AG20443 (cell line): ENCODE results near the gene MMP1.

ENCODE experiments used
- DNase-seq: peaks from one replicate; pipeline ENCODE4 v3.0.0; 2012; ENCODE audit warnings: low spot score, mixed read lengths

MMP1 gene

DNA sequence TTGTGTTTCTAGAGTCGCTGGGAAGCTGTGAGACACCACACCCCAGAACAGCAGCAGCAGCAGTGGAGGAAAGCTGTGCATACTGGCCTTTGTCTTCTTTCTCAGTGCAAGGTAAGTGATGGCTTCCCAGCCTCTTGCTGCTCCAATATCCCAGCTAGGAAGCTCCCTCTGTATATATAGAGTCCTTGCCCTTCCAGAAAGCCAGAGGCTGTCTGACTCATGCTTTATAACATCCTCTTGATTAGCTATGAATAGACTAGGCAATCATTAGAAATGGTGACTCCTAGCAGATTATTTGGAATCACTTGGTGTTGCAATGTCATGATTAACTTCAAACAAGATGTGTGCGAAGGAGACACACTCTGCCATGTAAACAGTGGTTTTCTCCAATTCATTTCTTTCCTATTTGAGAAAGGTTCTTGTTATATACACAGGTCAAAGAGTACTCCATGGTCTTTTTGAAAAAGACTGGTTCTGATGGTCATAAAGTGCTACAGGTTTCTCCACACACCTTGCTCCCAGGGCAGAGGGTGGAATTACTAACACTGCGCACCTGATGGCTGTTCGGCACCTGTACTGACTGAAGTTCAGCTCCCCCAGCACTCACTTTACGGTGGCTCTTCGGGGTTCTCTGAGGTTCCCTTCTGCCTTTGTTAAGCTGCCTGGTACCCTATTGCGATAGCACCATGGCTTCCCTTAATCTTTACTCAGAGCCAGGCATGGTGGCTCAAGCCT is at the start of gene MMP1:
Gene MMP1, minus strand, starts transcription at position 149 of the 735 bp plus-strand sequence. Its CDS starts 68 bp downstream, at position 81.
- peak; percentile 63 for DNase-seq

DNA sequence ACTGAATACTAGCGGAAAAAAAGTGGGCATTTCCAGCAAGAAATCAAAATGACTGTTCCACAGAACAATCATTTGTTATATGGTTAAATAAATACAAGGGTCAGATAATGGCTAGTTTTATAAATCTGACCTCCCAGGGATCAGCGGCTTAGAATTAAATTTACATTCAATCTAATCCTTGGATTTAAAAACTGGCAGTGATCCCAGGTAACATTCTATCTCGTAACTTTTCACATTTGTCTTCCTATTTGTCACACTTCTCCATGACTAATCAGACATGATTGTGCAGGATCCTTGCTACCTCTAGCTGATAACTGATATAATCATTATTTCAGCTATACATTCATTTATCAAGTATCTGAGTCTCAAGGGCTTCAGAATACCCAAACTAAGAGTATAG is 48.3 kb upstream of the MMP1 start:
- no peak for DNase-seq

DNA sequence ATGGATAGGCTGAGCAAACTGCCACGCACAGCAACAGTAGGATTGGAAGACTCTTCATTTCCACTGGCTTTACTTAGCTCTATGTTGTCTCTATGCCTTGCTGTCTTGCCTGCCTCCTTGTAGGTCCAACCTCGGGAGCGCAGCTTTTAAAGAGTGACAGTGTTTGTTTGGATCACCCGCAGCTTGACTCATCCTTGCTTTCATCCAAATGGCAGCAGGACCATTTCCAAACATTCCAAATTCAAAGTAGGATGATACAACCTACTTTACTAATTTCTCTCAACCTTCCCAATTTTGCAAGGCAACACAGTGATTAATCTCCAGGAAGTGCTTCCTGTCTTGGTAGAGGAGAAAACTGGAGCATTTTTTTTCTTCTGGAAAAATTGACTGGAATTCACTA is 45.5 kb upstream of the MMP1 start, which contains the start of gene MMP3:
Gene MMP3, minus strand, starts transcription at position 121 of the 400 bp plus-strand sequence. Its CDS starts 63 bp downstream, at position 58.
- peak; percentile 57 for DNase-seq

DNA sequence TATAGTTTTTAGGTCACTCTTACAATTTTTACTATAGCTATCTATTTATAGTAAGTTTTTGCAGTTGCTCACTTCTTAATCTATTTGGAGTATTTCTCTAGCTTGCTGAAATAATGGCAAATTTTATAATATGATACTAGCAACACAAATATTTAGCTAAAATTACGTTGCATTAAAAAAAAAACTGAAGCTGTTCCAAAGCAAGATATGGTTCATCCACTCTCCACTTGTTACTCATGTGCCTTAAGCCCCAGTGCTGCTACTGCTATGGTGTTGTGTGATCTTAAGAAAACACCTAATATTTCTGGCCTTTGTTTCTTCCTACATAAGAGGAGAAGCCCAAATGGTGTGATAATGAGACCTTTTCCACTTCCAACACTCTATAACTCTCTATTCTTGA is 45.0 kb upstream of the MMP1 start:
- DNase-seq = no peak

DNA sequence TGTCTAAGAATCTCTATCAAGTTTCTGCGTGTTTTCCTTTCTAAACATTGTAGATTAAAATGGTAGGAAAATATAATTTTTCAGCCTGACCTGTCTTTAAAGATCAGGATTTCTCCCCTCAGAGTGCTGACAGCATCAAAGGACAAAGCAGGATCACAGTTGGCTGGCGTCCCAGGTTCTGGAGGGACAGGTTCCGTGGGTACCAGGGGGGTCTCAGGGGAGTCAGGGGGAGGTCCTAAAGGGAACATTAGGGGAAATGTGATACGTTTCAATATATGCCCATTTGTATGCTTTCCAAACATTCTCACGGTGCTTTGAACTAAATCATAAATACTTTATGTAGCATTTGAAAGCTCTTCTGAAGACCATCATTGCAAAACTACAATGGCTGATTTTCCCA is 42.1 kb upstream of the MMP1 start:
- DNase-seq = no peak

DNA sequence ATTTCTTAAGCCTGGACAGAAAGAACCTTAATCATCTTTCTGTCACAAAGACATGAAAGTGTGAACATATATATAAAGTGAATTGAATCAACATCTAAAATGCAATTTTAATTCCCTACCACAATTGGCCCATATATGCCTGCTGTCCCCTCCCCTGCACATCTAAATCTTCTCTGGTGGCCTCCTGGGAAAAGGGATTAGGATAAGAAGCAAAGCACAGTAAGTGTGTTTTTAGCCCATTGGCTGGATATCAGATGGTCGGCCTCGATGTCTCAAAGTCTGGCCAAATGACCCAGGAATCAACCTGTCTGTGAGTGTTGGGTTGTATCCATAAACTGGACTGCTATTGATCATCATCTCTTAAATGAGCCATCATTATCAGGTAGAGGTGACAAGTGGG is 39.7 kb upstream of the MMP1 start:
- DNase-seq = no peak

DNA sequence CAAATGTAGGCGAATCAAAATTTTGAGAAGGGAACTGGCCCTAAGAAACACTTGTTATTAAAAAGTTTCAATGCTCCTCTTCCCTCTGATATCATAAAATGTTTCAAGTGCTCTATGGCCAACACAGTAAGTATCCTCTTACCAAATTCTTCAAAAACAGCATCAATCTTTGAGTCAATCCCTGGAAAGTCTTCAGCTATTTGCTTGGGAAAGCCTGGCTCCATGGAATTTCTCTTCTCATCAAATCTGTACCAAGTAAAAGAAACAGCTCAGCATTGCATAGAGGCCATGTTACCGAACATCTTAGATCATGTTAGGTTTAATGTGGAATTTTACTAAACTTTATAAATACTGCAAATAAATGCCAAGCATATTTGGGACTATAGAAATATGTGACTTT is 39.2 kb upstream of the MMP1 start:
- peak; percentile 14 for DNase-seq

DNA sequence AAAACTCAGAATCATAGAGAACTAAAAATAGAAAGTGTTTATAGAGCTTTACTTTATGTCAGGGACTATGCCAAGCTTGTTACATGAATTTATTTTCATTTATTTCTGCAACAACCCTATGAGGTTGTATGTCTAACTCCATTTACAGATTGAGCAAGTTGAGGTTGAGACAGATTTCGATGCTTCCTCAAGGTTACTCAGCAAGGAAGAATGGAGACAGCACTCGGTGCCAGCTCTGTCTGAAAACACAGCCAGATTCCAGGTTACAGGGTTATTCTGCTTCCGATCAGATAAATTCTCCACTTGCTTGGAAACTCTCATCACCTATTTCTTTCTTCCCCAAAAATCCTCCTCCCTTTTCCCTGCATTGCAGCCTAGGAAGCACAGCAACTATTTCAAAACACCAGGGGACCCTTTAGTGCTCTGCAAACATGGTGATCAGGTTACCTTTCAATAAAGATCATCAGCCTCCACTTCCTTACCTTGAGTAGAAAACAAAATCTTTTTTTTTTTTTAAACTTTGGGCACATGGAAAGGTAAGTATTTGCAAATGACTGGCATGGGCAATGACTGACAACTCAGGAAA is 38.4 kb upstream of the MMP1 start:
- DNase-seq = peak; percentile 66

DNA sequence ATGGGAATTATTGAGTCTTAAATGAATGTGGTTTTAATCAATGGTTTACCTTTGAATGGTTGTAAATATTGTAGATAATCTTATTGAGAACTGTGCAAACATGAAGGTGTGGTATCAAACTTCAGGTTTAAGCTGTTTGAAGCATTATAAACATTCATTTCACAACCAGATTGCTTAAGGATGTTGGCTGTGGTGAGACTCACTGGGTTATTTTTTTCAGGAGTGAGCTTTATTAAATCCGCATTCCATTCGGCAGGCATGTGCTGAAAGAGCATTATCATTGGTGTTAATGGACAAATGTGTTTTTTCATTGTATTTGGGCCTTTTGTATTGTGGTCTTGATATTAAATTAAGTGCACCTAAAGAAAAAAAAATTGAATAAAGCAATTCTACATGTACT is 35.8 kb upstream of the MMP1 start:
- DNase-seq = no peak

DNA sequence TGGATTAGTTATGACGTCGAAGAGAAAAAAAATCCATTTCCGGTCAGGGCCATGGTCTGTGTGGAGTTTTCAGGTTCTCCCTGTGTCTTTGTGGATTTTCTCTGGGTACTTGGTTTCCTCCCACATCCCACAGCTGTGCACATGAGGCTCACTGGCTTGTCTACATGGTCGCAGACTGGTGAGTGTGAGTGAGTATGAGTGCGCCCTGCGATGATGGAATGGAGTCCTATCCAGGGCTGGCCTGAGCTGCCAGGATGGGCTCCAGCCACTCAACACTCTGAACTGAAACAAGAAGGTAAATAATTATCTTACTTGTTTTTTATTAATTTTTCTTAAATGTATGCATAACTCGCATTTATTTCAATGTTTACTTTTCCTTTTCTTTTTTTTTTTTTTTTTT is 34.7 kb upstream of the MMP1 start:
- no peak for DNase-seq

DNA sequence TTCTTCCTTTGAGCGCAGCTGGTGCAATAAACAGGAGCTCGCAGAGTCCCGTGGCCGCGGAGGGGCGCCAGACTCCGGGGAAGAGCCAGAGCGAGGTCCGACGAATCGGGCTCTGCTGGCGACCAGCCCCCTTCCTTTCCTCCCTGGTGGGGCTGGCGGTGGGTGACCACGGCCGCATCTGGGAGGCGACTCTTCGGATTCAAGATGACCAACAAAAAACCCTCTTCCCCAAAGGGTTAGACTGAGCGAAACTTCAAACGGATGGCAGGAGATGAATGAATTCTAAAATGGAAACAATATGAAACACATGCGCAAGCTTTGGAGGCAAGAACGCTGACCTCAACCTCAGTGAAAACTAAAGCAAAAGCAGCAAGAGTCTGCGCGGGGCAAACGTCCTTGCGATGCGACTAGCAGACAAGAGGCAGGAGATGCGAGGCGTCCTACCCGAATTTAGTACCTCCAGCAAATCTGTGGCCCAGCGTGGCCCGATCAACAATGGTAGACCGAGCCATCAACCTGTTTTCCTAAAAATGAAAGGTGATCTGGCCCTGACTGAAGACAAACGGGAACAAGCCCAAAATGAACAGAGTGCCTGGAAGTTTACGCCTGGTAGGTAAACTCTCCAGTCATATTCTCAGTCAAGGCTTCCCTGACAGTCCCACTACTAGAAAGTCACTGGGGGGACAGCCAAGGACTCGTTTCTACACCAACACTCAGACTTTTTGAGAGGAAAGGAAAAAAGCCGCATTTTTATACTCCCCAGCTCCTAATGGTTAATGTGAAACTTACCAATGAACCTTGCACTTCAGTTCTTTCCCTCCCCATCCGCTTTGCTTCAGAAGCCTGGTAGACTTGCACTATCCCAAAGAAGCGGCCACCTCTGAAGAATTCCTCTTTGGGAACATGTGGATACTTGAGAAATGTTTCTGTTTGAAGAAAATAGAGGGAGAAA is 33.8 kb upstream of the MMP1 start:
- DNase-seq = peak; percentile 89

DNA sequence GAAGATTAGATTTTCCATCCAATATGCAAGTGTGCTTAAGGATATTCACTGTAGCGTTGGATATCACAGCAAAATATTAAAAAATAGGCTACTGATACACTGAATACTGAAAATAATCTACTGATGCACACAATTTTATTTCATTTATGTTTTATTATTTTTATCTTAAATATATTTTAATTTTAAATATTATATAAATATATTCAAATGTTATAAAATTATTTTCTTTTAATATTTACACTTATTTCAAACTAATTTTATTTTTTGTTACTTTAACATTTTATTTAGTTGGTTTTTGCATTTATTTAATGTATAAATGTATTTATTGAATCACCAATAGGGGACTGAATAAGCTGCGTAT is 33.1 kb upstream of the MMP1 start:
- no peak for DNase-seq

DNA sequence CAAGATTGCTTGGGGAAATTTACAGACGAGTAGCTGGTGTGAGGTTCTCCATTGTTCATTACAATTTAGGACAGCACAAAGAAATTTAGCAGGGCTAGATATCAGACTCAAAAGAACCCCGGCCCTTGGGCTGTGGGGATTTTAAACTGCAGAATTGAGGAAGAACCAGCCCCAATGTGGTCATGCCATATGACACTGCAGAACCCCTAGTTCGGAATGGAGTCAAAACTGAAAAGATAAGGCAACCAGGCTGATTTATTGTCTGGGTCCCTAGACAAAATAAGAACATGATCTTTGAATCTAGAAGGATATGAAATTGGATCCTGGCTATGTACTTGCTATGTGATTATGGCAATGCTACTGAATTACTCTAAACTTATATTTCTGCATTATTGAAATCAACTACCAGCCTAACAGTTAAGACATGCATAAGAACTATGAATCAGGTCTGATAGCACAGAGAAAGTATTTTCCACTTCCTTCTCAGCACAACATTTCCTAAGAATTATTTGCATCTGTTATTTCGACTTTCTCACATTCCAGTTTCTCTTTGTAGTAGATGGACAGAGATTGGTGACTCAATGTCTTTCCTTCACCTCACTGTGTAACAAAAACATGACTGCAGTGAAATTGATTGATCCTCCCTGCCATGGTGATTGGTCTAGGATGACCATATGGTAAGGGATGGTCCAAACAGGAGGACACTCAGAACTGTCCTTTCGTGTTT is 32.2 kb upstream of the MMP1 start:
- peak; percentile 14 for DNase-seq

DNA sequence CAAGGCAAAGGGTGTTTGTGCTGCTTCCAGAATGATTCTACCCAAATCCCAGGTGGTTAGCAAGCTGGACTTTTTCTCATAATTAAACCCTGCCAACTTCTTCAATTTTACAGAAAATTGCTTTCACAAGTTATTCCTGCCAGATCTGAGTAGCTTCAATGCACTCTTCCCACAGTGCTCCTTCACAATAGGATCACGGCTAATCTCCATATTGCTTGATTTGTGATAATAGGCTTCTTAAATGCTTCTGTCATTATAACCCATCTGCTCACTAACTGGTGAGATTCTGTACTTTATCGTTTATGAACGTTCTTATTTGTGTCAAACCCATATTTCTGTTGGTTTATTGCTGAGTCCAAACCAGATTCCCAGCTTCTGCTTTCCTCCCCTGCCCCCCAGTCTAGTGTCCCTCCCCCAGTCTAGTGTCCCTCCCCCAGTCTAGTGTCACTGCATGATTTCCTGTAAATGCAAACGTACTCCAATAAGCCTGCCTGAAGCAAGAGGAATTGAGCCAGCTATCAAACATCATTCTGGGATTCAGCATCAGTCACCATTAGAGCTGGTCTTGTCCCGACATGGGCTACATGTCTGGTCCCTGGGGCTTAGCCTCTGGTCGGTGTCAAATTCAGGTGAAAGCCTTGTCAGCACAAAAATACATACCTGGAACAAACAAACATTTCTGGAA is 31.5 kb upstream of the MMP1 start:
- DNase-seq = no peak

DNA sequence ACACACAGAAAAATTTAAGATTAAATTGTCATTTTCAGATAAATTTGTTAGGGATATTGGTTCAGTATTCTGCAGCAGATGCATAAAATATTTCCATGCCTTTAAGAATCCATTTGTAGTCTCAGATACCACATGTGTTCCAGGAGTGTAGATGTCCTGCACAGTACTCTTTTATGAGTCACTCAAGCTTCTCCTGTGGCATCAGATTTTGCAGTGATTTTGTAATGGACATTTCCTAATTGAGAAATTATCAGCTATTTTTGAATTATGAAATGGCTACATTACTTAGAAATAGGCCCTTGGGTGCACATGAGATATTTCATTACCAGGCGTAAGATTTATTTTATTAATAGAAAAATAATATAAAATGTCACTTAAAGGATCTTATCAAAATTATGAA is 26.6 kb upstream of the MMP1 start:
- DNase-seq = no peak

DNA sequence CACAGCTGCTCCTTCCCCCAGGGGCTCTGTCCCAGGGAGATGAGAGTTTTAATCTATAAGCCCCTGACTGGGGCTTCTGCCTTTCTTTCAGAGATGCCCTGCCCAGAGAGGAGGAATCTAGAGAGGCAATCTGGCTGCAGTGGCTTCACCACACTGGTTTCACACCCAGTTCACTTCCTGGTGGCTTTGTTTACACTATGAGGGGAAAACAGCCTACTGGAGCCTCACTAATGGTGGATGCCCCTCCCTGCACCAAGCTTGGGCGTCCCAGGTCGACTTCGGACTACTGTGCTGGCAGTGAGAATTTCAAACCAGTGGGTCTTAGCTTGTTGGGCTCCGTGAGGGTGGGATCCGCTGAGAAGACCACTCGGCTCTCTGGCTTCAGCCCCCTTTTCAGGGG is 21.5 kb upstream of the MMP1 start:
- DNase-seq = no peak

DNA sequence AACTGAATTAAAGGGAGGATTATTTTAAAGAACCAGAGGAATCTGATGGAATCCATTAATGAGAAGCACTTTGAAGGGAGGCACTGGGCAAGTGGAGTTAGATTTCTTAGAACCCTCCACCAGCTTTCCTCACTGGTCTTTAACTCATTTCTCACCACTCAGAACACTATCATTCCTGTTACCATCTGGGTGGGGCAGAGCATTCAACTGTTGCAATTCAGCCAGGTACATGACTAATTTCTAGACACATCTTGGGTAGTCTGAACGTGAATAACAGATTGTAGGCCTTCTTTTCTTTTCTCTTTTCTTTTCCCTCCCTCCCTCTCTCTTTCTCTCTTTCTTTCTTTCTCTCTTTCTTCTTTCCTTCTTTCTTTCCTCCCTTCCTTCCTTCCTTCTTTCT is 15.5 kb upstream of the MMP1 start:
- no peak for DNase-seq

DNA sequence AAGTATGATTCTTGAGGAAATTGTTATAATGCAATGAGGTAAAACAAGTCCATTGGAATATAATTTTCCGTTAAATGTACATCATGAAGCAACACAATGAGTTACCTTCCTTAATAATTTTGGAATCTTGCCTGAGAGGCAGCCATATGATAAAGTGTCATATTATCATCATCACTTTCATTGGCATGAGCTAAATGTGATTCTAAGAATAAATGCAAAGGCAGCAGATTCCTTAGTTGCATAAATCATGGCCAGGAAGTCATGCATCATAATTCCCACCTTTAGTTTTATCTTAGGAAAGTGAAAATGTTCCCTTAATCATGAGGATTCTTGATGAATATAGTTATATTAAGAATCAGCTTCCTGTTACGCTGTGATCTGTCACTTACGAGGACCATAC is 14.2 kb upstream of the MMP1 start:
- DNase-seq = no peak

DNA sequence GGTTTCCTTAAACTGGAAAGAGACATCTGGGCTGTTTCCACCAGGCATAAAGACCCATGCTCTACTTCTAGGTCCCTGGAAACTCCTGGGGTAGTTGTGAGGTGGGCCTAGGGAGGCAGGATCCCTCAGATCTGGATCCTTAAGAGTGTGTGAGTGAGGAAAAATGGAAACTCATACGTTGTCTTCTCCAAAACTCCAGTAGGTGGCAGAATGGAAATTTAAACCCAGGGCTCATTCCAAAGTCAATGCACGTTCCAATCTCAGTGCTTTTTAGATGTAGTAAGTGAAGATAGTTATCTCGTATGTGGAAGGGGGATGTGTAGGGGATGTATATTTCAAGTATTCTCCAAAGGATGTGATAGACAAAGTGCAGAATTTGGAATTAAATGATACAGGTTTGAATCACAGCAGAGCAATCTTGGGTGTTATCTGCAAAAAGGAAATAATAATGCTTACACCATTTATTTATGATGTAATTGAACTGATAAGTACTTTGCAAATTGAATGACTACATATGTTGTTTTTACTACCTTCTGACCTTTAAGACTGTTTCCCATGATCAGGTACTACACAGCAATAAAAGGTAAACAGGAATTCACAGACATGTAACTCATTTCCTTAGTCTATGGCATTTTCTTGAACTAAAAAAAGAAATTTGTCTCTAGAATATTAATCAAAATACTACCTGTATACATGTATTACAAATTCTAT is 13.1 kb upstream of the MMP1 start:
- peak; percentile 57 for DNase-seq

DNA sequence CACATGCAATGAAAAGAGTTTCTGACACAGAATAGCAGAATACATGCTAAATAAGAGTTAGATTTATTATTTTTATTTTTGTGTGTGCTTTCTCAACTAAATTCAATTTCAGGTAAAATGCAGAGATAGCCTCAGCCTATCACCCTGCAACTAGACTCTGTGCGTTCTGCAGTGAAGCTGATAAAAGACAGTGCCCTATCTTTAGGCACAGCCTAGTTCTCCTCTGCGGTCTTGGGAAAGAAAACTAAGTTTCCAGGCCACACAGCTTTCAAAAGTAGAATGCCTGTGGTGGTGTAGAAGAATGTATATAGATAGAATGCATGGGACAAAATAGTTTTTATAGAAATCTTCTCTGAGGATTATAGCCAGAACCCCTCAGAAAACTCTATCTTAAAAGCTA is 12.0 kb upstream of the MMP1 start:
- DNase-seq = no peak

DNA sequence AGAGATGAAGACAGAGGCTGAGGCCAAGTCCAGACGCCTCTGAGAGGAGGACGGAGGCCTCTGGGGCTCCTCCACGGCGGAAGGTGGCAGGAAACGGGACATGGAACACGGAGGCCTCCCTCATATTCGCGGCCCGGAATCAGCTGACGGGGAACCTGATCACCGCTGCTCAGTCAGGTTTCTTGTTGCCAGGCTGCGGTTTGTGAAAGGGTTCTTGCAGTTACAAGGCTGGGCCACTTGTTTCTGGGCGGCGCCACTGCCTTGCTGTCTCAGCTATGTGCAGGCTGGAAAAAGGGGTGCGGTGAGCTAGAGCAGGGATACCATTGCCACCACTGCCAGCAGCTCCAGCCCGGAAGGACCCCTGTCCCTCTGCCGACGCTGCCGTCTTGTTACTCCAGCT is 10.0 kb upstream of the MMP1 start:
- DNase-seq = no peak
